ENCODE results near the gene LY6G6C.

Gene LY6G6C

DNA sequence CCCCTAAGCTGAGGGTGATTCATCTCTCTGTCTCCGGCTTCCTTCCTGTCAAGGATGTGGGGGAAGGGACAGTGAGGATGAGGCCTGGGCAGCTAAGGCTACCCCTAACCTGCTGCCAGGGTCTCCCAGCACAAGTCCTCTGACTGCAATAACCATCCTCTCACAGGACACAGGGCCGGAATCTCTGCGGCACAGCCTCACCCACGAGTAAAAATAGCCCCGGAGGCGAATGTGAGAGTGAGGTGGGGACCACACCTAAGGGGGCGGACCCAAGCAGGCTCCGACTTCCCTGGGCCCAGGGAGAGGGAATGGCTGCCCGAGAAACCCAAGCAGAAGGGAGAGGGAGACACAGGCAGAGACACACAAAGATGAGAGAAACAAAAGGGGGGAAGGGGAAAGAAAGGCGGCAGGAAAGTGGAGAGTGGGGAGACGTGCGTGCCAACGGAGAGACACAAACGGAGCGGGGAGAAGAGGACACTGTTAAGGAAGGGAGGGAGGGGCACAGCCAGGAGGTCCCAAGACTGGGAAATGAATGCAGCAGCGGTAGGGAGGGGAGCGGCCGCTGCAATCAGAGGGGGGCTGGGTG lies 13.4 kb upstream of the LY6G6C start:
- peak overlapping the region; percentile 95 for H3K27ac ChIP-seq
- TF ChIP-seq CTCF (conservative IDR thresholded peaks at IDR 0.05) (no peak), ZFX (IDR thresholded peaks at IDR 0.05) (no peak)

DNA sequence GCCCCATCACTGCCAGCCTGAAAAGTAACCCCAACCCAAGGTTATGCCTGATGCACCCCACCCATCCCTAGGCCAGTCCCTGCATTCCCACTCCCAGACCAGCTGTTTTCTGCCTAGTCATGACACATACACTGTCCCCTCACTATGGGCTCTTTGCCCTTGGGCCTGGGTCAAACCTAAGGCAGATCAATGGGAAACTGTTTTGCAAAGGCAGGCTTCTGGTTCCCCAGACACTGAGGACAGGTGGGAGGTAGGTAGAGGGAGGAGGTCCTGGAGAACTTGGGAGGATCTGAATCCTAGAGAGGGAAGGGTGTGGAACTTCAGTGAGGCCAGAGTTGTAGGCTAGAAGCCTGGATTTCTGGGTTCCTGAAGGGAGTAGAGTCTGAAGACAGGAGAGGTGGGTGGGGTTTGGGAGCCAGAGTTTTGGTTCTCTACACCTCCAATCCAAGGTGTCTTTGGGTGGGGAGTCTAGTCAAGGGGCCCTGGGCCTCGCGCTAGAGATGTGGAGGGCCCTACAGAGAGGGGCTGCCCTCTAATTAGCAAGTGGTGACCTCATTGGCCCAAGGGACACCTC lies 12.8 kb upstream of the LY6G6C start:
- peak overlapping the region; percentile 95 for H3K27ac ChIP-seq
- TF ChIP-seq CTCF (conservative IDR thresholded peaks at IDR 0.05) (no peak), ZFX (IDR thresholded peaks at IDR 0.05) (no peak)

GRCh38 chr6:31733734-31734133 lies 12.2 kb upstream of the LY6G6C start:
- peak overlapping the region; percentile 95 for H3K27ac ChIP-seq
- no peak for TF ChIP-seq ZFX (IDR thresholded peaks at IDR 0.05)
- no peak for TF ChIP-seq CTCF (conservative IDR thresholded peaks at IDR 0.05)

DNA sequence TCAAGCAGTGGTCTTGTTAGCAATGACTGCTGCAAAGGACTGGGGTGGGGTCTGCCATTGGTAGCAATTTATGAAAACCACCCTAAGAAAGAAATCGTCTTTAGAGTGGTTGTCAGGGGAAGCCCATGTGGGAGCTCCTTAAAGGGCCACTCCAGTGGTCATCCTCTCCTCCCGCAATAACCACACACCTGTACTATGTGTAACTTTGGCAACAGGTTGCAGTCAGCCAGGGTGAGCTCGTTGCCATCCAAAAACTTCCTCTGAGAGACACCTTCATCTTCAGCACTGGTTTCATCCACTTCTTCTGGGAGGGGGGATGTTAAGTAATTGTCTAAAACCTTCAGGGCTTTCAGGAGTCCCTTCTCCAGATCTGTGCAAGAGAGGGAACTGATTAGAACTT lies 10.5 kb upstream of the LY6G6C start:
- H3K27ac ChIP-seq, result no peak overlapping the region
- no peak for TF ChIP-seq ZFX (IDR thresholded peaks at IDR 0.05)
- no peak for TF ChIP-seq CTCF (conservative IDR thresholded peaks at IDR 0.05)

DNA sequence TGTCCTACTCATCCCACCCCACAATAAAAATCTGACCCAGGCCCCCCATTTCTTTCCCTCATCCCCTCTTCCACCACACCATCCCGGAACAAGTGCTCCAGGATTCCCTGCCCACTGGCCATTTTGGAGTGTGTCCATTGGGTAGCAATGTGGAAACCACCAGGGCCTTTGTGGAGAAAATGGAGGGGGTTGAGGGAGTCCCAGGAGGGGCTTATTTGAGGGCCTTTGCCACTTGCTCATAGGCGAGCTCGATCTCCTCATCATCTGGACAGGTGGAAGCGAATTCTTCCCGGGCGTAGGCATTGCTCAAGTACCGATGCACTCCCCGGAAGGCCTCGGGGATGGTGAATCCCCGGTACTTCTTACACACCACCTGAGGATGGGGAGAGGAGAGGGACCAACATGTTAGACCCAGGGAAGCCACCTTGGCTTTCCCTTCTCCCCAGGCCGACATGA lies 9.1 kb upstream of the LY6G6C start:
- no peak for TF ChIP-seq ZFX (IDR thresholded peaks at IDR 0.05)
- TF ChIP-seq CTCF (conservative IDR thresholded peaks at IDR 0.05), result no peak
- no peak overlapping the region for H3K27ac ChIP-seq

GRCh38 chr6:31729979-31730630 lies 8.6 kb upstream of the LY6G6C start:
- peak overlapping the region; percentile 68 for H3K27ac ChIP-seq
- TF ChIP-seq ZFX (IDR thresholded peaks at IDR 0.05) (no peak), CTCF (conservative IDR thresholded peaks at IDR 0.05) (no peak)

GRCh38 chr6:31729515-31729978 lies 8.0 kb upstream of the LY6G6C start:
- no peak for TF ChIP-seq ZFX (IDR thresholded peaks at IDR 0.05)
- peak; percentile 59 for TF ChIP-seq CTCF (conservative IDR thresholded peaks at IDR 0.05)
- peak overlapping the region; percentile 68 for H3K27ac ChIP-seq

All from C4-2B (cell line).